ENCODE measurements around the gene MOB3B.

- no peak for TF ChIP-seq CTCF (IDR thresholded peaks at IDR 0.05)
- TF ChIP-seq POLR2A (IDR thresholded peaks at IDR 0.05) = no peak
Measured at GRCh38 chr9:27293996-27294395, 235.6 kb downstream of the MOB3B start.

All from vagina (tissue), 2 donors.